Sigmoid colon (tissue), 7 donors: Measurements from ENCODE around the gene GSC. TPM values are rescaled to one million over a fixed set of nuclear protein-coding genes. Genes with fewer than 3 reads are reported as not detected.

Experiments used
- DNase-seq: peaks from one replicate; pipeline ENCODE4 v3.0.0-alpha.2; 2019
- H3K27ac ChIP-seq, 4 donors: fragments of 200-600 bp; sonication (generic); one replicate each; pipeline ENCODE4 v1.5.1; 2016 to 2019; ENCODE audit warnings: mild to moderate bottlenecking in 1 of 4
- H3K27me3 ChIP-seq, 3 donors: fragments of 200-600 bp; sonication (generic); one replicate each; pipeline ENCODE4 v1.5.1; 2019; ENCODE audit warnings: mild to moderate bottlenecking in 1 of 3
- H3K36me3 ChIP-seq, 4 donors: fragments of 200-600 bp; sonication (generic); one replicate each; pipeline ENCODE4 v1.5.1; 2016 to 2019
- H3K4me1 ChIP-seq, 4 donors: fragments of 200-600 bp; sonication (generic); one replicate each; pipeline ENCODE4 v1.5.1; 2017 to 2019
- H3K4me3 ChIP-seq, 4 donors: fragments of 200-600 bp; sonication (generic); one replicate each; pipeline ENCODE4 v1.5.1; 2017 to 2019; ENCODE audit warnings: mild to moderate bottlenecking in 2 of 4, moderate library complexity in 1 of 4
- H3K9me3 ChIP-seq, 4 donors: fragments of 200-600 bp in 3 of 4; sonication (generic) in 3 of 4; one replicate each; pipeline versions ENCODE4 v1.5.1 to v1.6.1; 2013 to 2019
- EP300 ChIP-seq, 4 donors: sonication (generic); formaldehyde crosslinking; IDR thresholded peaks; one replicate each; pipeline ENCODE4 v1.6.1; 2017; ENCODE audit warnings: antibody characterized with exemption in 4 of 4
- POLR2A ChIP-seq, 2 donors: fragments of 450-650 bp; IDR thresholded peaks; one replicate each; pipeline ENCODE4 v1.6.1; 2016; ENCODE audit warnings: antibody characterized with exemption in 2 of 2, mild to moderate bottlenecking in 2 of 2, moderate library complexity in 2 of 2
- POLR2AphosphoS5 ChIP-seq, 4 donors: sonication (generic); formaldehyde crosslinking; IDR thresholded peaks; one replicate each; pipeline ENCODE4 v1.6.1; 2017; ENCODE audit warnings: antibody characterized with exemption in 4 of 4
- WGBS, 2 donors: extraction: QIAGEN DNeasy Blood & Tissue Kit; methylation state at CpG; one replicate each; pipeline ENCODE4 v1.1.7; 2013; 5-methylcytosine and 5-hydroxymethylcytosine counted together
- intact Hi-C: fragments of 100-400 bp; cut with DNase I; formaldehyde crosslinking; loops from one replicate; pipeline ENCODE4 v1.15.1; 2023
- polyA plus RNA-seq, 3 donors: library from polyadenylated mRNA; stranded (reverse); fragments of 200-250 nt; gene quantifications; one replicate each; pipeline ENCODE4 v1.2.3, GENCODE V29; 2013
- total RNA-seq, 4 donors: library from RNA; depleted of rRNA; stranded (reverse); fragments of >200 nt; gene quantifications; one replicate each; pipeline ENCODE4 v1.1.0, GENCODE V29; 2016
- TF ChIP-seq, protein P1 (sequence below), 4 experiments: fragments of 450-650 bp in 3 of 4; fragments of 200-600 bp in 1 of 4; IDR thresholded peaks; one replicate each; pipeline ENCODE4 v1.5.1; 2016 to 2019; ENCODE audit warnings: antibody characterized with exemption in 4 of 4, mild to moderate bottlenecking in 3 of 4, moderate library complexity in 2 of 4
- donor health status: healthy with polysubstance abuse.
- donor health status: Bipolar disorder and iron deficiency.
- donor health status: healthy.

Gene GSC
- total and polyA plus RNA-seq, 7 donors = 0.07 to 7.5 (median 0.41) TPM; not detected in 2

DNA sequence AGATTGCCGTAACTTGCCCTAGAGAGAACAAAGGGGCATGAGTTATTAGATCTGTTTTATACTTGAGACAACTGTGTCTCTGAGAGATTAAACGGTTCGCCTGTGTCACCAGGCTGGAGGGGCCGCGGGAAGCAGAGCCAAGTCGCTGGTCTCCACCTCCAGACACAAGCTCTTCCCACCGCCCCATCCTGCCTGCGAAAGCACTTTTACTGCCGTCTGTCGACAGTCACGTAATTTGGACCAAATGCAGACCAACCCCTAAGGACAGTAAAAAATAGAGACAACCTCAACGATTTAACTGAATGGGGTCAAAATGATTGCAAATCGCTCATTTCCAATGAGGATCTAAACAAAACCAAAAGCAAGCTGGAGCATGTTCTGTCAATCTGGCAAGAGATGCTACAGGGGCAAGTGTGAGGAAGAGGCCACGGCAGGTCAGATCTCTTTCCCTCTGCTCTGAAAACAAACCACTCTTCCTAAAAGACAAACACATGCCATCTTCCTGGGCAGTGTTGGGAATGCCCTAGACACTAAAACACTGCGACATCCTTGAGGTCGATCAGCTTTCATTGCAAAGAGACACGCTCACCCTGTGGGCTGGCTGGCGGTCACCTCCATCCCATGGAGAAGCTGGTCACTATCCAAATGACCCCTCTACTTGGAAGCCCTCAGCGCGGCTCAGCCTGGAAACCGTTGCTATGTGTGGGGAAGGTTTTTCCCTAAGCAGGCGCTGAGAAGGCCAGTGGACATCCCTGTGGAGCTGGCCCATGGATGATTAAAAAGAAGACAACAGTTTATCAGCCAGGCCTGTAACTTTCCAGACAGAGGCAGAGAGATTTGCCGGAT, 17.1 kb downstream of the GSC start:
- intact Hi-C loops = no loop called here
- Histone ChIP-seq H3K4me1 (no peaks in the 10 kb centered on the region), H3K9me3 (no peaks in the 10 kb centered on the region), H3K4me3 (no peak overlapping the region), H3K27me3 (no peaks in the 10 kb centered on the region), H3K36me3 (no peaks in the 10 kb centered on the region), H3K27ac (no peak overlapping the region)
- WGBS, 2 donors = 71 to 80% methylated on average over 23 of the region's 23 CpGs
- TF ChIP-seq POLR2A (IDR thresholded peaks at IDR 0.05) (no peak), EP300 (IDR thresholded peaks at IDR 0.05) (no peak), POLR2AphosphoS5 (IDR thresholded peaks at IDR 0.05) (no peak)
- TF ChIP-seq, protein P1, sequence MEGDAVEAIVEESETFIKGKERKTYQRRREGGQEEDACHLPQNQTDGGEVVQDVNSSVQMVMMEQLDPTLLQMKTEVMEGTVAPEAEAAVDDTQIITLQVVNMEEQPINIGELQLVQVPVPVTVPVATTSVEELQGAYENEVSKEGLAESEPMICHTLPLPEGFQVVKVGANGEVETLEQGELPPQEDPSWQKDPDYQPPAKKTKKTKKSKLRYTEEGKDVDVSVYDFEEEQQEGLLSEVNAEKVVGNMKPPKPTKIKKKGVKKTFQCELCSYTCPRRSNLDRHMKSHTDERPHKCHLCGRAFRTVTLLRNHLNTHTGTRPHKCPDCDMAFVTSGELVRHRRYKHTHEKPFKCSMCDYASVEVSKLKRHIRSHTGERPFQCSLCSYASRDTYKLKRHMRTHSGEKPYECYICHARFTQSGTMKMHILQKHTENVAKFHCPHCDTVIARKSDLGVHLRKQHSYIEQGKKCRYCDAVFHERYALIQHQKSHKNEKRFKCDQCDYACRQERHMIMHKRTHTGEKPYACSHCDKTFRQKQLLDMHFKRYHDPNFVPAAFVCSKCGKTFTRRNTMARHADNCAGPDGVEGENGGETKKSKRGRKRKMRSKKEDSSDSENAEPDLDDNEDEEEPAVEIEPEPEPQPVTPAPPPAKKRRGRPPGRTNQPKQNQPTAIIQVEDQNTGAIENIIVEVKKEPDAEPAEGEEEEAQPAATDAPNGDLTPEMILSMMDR (IDR thresholded peaks at IDR 0.05) = no peak
- peak; percentile 67 for DNase-seq

DNA sequence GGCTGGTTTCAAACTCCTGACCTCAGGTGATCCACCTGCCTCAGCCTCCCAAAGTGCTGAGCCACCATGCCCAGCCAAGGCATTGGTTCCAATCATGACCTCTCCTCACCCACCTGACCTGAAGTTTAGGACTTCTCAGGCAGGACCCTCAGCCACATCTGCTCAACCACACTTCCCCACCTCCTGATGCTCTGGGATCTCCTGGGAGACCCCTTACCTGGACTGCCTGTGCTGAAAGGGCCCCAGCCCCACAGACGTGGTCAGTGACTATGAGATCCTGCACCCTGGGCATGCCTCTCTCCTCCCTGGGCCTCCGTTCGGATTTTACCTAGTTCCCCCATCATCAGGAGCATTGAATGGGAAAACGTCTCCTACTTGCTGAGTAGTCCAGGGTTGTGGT, 18.0 kb downstream of the GSC start:
- no peaks in the 10 kb centered on the region for H3K36me3 ChIP-seq
- DNase-seq = peak; percentile 22
- H3K4me1 ChIP-seq = no peaks in the 10 kb centered on the region
- no peak overlapping the region for H3K27ac ChIP-seq
- H3K4me3 ChIP-seq = no peak overlapping the region
- TF ChIP-seq POLR2AphosphoS5 (IDR thresholded peaks at IDR 0.05) = no peak
- TF ChIP-seq EP300 (IDR thresholded peaks at IDR 0.05) = no peak
- no peaks in the 10 kb centered on the region for H3K27me3 ChIP-seq
- H3K9me3 ChIP-seq = no peaks in the 10 kb centered on the region
- WGBS, 2 donors = 67 to 77% methylated on average over 4 of the region's 4 CpGs
- intact Hi-C loops = no loop called here

DNA sequence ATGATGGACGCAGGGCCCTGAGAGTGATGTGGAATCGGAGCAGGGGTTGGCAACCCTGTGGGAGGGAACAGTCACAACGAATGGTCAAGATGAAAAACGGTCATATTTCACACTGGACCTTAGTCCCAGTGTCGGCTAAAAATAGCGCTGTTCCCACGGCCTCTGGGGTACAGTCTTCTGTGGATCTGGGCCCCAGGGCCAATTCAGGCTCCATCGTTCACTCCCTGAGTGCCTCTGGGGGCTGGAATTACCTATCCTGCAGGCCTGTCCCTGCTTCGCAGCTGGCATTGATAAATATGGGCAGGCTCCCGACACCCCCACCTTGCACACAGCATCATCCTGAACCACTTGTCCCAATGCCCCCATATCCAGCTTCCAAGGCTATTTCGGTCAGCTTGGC, 18.6 kb downstream of the GSC start:
- H3K27me3 ChIP-seq = no peaks in the 10 kb centered on the region
- no peak for TF ChIP-seq POLR2AphosphoS5 (IDR thresholded peaks at IDR 0.05)
- no peak for TF ChIP-seq POLR2A (IDR thresholded peaks at IDR 0.05)
- no peak for TF ChIP-seq EP300 (IDR thresholded peaks at IDR 0.05)
- H3K4me3 ChIP-seq = no peak overlapping the region
- WGBS, 2 donors = 76 to 82% methylated on average over 11 of the region's 11 CpGs
- no peaks in the 10 kb centered on the region for H3K4me1 ChIP-seq
- no peak overlapping the region for H3K27ac ChIP-seq
- H3K9me3 ChIP-seq = no peaks in the 10 kb centered on the region
- intact Hi-C loops = no loop called here
- no peaks in the 10 kb centered on the region for H3K36me3 ChIP-seq
- peak; percentile 18 for DNase-seq

DNA sequence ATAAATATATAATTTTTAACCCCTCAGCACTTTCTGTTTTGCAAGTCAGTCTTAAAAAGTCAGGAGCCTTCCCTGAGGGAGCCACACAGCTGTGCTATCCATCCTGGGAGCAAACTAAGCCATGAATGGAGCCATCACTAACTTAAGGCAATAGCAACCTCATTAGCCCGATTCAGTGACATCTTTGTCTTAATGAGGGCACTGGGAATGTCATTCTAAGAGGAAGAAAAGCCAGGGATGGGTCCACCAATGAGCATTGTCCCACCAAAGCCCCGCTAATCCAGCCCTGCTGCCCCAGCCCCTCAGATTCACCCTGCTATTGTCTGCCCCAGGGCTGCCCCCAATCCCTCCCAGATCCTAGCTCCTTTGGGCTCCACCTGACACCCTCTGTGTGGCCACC, 19.5 kb downstream of the GSC start:
- H3K36me3 ChIP-seq = no peaks in the 10 kb centered on the region
- WGBS, 2 donors = 78 to 80% methylated on average over 2 of the region's 2 CpGs

DNA sequence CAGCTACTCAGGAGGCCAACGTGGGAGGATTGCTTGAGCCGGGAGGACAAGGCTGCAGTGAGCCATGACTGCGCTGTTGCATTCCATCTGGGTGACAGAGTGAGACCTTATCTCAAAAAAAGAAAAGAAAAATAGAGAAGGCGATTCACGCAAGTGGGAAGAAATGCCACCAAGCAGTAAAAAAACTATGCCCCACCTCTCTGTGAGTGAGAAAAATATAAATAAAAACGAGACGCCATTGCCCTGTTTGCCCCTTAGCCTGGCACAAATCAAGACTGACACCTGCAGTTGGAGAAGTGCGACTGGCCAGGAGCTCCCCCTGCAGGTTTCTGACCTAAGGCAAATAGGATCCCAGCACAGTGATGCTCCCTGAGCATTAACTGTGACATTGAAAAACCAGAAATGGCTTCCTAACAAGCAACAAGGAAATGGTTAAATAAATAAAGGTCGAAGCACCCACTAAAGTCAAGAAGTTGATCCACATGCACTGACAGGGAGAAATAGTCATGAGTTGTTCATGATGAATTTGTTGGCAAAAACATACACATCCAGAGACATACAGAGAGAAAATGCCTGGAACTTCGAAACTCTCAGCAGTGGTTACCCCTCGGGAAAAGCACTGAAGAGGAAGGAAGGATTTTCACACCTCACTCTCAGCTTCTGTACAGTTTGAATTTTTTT, 21.1 kb downstream of the GSC start:
- no peak for TF ChIP-seq POLR2A (IDR thresholded peaks at IDR 0.05)
- TF ChIP-seq, protein P1 (IDR thresholded peaks at IDR 0.05) = peak in 1 of 4 experiments; percentile 35
- intact Hi-C loops = no loop called here
- Histone ChIP-seq H3K4me1 (no peaks in the 10 kb centered on the region), H3K36me3 (no peaks in the 10 kb centered on the region), H3K27ac (no peak overlapping the region), H3K9me3 (no peaks in the 10 kb centered on the region), H3K4me3 (no peak overlapping the region), H3K27me3 (no peaks in the 10 kb centered on the region)
- no peak for DNase-seq
- WGBS, 2 donors = 26 to 32% methylated on average over 11 of the region's 11 CpGs

More for the DNA sequence above, 19.5 kb downstream of the GSC start:
- intact Hi-C loops = no loop called here
- Histone ChIP-seq H3K4me3 (no peak overlapping the region), H3K4me1 (no peaks in the 10 kb centered on the region), H3K27me3 (no peaks in the 10 kb centered on the region), H3K27ac (no peak overlapping the region), H3K9me3 (no peaks in the 10 kb centered on the region)
- DNase-seq = no peak
- TF ChIP-seq POLR2A (IDR thresholded peaks at IDR 0.05) (no peak), POLR2AphosphoS5 (IDR thresholded peaks at IDR 0.05) (no peak), EP300 (IDR thresholded peaks at IDR 0.05) (no peak)
- TF ChIP-seq, protein P1 (IDR thresholded peaks at IDR 0.05) = no peak
